Raji (cell line): ENCODE data around the gene RAB5IF.

Experiments used
- POLR2A ChIP-seq: IDR thresholded peaks from 2 replicates; pipeline ENCODE4 v1.6.1; 2011; ENCODE audit warnings: low read depth, low read length, control low read depth; ENCODE audit not compliant: insufficient read depth

The RAB5IF gene

DNA sequence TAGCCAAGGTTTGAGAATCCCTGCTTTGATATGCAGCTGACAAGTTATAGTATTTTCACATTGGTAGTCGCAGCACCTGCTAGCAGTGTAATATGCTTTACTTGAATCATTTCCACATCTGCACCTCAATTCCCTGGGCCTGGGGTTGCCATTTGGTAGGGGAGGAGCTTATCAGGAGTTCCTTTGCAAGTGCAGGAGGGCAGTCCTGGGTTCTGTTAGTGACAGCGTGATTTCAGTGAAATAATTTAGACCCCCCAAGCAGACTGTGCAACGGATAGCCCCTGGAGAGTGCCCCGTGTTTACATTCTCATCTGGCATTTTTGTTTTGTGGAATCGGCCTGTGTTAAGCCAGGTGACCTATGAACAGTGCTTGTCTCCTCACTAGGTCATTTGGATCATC lies 6.0 kb downstream of the RAB5IF start:
- no peak for TF ChIP-seq POLR2A

DNA sequence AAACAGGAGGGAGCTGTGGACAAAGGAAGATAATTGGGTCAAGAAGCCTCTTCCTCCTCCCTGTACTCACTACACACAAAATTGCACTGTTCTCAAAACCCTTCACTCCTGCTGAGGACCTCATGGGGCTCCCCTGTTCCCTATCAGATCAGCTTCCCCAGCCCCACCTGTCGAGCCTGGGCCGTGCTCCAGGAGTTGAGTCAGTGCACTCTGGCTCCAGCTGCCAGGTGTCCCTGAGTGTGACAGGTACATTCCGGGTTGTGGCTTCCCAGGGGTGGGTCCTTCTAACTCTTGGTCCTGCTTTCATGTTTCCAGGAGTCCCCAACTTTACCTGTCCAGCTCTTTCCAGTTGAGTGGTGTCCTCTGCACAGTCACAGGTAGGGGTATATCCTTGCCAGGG lies 8.4 kb downstream of the RAB5IF start:
- no peak for TF ChIP-seq POLR2A

DNA sequence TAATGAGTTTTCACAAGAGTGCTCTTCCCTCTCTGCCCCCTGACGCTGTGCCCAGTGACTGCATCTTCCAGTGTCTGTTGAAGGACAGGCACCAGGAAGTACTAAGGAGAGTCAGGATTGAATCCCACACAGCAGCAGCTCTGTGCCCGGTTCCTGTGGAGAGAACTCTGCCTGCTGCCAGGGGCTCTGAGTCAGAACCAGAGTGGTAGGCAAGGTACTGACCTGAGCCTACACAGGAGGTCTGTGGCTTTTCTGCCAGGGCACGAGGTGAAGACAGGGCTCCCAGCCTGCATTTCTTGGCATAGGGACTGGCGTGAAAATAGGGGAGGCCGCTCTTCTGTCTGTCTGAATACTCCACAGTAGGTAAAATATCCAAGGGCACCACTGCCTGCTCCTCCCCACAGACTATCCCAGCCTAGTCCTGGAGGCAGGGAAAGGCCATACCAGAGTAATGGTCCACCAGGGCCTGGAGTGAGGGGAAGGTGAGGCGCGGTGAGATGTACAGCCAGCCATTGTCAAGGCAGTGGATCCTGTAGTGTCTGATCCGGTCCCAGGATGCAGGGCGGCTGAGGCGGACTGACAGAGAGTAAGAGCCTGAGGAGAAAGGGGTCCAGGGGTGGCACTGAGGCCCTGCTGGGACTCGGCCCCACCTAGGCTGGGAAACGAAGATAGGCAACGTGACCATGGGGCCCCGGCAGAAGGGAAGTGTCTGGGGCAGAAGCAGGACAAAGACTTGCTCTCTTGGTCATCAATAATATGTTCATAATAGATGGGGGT lies 9.4 kb downstream of the RAB5IF start:
- TF ChIP-seq POLR2A: no peak

DNA sequence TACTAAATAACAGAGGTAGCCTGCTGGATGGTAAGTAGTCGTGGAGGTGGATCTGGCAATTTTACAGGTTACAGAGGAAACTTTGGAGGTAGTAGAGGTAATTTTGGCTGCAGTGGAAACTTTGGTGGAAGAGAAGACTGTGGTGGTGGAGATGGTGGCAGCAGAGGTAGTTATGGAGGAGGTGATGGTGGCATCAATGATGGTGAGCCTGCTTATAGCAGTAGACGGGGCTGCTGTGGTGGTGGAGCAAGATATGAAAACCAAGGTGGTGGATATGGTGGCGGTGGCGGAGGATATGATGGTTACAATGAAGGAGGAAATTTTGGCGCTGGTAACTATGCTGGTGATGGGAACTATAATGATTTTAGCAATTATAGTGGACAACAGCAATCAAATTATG lies 15.3 kb downstream of the RAB5IF start:
- TF ChIP-seq POLR2A: no peak

DNA sequence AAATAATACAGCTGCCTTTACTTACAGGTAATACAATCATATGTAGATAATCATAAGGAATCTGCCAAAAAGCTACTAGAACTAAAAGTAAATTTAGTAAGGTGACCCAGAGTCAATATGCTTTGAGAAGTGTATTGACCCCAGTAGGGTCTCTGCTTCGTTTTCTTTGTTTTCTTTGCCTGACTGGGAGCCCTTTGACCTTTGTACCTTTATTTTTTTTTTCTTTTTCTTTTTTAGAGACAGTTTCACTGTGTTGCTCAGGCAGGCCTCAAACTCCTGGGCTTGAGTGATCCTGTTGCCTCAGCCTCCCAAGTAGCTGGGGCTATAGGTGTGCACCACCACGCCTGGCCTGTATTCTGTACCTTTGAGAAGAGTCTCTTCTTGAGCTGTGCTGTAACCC lies 17.9 kb downstream of the RAB5IF start:
- no peak for TF ChIP-seq POLR2A

DNA sequence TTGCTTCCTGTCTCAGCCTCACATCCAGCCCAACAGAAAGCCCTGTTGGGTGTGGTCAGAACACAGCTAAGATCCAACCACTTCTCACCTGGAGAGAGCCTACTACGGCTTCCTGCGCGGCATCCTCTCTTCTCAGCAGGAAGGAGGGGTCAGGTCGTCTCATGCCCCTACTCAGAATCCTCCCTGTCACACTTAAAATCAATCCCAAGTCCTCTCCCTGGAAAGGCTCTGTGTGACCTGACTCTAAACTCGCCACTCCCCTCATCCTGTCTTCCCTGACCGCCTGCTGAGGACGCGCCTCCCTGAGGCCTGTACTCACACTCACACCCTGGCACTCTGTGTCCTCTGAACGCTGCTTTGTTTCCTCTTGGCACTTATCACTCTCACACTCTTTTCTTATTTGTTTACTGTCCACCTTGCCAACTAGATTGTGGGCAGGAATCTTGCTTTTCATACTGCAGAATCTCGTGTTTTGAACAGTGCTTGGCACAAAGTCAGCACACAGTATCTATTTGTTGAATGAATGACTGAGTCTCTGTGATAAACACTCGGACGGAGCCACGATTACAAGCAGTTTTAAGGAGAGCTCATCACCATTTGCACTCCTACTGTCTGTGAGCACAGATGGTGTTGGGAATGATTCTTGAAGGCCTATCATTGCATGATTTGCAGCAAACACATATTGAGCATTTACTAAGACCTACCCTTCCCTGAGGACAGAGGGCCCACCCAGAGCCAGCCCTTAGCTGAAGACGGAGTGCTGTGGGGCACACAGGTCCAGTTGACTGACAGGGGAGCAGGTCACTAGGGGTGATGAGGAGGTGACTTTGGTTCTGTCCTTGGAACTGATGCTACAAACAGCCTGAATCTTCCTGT lies 18.7 kb downstream of the RAB5IF start:
- no peak for TF ChIP-seq POLR2A

DNA sequence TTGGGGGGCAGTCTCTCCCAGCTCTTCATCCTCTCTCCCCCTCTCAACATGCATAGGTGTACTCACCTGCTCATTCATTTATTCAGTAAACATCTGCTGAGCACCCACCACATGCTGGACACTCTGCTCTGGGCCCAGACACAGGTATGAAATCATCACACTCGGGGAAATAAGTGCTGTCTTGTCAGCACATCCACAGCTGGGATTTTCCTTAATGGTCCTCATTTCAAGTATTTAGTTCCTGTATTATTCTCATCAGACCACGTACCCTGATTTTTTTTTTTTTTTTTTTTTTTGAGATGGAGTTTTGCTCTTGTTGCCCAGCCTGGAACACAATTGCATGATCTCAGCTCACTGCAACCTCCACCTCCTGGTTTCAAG lies 19.4 kb downstream of the RAB5IF start:
- TF ChIP-seq POLR2A: no peak

DNA sequence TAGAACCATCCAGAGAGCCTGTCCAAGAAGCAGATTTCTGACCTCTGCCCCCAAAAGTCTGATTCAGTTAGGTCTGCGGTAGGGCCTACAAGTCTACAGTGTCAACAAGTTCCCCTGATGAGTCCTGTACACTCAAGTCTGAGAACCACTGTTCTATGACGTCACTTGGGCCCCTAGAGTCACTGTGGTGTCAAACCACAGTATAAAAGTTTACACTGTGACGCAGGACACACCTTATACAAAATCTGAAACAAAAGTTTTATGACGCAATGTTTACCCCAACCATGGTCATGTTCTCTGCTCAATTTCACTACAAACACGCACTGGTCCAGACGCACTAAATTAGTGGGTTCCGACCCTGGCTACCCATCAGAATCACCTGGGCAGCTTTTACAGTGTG lies 22.5 kb downstream of the RAB5IF start:
- TF ChIP-seq POLR2A: no peak

DNA sequence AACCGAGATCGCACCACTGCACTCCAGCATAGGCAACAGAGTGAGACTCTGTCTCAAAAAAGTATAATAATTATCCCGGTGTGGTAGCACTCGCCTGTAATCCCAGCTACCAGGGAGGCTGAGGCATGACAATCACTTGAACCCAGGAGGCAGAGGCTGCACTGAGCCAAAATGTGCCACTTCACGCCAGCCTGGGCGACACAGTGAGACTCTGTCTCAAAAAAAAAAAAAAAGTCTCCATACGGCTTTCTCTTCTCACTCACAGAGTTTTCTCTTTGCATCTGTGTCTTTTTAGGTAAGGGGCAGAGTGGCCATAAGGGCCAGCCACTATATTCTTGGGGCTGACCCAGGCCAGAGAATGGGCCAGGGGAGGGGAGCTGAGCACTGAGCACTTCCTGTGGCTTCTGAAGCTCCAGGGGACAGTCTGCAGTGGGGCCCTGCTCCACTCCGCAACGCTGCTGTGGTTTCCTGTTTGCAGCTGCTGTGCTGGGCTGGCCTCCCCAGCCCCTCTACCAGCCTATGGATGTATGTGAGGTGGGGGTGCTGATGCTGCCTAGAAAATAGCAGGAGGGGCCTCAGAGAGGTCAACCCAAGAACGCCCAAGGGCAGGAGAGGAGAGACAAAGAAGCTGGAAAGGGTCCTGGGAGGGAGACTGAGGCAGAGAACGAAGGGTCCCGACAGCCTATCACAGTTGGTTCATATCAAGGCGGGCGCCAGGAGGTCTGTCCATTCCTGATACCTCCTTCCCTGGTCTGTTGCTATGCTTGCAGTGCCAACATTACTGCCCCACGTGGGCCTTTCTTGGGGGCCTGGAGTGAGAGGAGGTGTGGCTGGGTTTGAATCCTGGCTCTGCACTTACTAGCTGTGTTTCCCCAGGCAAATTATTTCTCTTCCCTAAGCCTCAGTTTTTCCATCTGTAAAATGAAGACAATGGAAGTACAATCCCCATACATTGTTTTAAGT lies 24.4 kb downstream of the RAB5IF start:
- no peak for TF ChIP-seq POLR2A

DNA sequence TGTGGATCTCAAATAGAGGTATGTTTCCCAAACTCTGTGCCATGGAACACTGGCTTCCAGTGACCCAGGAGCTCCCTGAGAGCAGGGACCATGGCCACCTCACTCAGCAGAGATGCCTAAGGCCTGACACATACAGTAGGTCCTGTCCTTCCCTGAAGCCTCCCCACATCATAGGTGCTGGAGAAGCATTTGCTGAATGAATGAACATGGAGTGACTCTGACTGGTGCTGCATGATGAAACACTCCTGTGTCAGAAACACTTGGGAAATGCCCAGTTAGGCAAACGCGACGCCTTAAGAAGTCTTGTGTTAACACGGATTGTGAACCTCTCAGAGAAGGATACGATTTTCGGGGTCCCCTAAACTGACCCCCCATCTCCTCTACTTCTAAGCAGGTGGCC lies 26.1 kb downstream of the RAB5IF start:
- TF ChIP-seq POLR2A: no peak

DNA sequence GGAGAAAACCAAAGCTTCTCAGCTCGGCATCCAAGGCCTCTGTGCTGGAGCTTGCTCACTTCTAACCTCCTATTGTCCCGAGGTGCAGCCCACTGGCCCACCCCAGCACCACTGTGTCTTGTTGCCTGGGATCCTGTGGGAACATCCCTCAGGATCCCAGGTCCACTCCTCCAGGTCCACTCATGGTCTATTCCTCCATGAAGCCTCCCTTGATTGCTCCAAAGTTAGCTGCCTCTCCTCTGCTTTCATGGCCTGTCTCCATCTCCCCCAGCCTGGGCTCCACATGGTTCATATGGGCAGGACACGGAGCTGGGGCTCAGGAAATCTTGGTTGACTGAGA lies 26.5 kb downstream of the RAB5IF start:
- no peak for TF ChIP-seq POLR2A

DNA sequence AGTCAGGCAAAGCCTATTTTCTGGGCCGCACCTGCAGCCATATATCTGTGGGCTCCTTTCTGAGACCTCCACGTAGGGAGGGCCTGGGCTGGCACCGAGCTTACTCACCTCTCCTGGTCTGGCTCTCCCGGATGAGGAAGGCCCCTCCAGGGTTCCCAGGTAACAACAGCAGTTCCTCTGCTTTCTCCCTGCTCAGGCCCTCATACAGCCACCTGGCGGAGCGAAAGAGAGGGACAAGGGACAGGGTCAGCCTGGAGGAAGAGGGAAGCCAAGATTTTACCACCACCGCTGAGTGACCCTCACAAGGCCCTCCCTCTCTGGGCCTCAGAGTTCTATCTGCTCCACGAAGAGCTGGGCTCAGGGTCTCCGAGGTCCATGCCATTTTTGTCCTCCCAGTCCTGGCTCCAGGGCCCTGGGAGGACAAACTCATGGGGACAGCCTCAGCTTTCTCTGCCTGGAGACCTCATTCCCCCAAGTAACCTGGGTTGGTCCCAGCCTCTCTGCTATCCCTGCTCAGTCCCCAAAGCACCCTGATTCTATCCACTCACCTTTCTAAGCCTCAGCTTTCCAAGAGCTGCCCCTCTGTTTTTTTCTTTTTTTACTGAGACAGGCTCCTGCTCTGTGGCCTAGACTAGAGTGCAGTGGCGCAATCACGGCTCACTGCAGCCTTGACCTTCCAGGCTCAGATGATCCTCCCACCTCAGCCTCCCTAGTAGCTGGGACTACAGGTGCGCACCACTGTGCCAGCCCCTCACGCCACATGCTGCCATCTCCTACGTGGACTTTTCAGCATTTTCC lies 27.1 kb downstream of the RAB5IF start:
- no peak for TF ChIP-seq POLR2A

DNA sequence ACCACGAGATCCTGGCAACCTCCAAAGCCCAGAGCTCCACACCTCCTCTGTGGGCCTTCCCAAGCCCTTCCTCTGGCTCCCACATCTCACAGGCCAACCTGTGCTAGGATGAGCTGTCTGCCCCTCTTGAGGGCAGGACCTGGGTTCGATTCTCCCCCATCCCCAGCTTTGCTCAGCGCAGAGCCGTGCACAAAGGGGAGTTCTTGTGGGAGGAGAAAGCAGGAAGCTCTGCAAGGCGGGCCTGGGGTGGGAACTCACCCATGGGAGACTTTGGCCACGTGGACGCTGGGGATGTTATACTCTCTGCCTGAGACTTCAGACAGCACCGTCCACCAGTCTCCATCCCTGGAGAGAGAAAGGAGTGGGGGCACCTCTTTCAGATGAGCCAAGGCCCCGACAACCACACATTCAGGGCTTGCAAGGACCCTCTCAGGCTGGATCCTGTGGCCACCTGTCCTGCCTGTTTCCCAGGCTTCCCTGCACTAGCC lies 27.8 kb downstream of the RAB5IF start:
- TF ChIP-seq POLR2A: no peak

DNA sequence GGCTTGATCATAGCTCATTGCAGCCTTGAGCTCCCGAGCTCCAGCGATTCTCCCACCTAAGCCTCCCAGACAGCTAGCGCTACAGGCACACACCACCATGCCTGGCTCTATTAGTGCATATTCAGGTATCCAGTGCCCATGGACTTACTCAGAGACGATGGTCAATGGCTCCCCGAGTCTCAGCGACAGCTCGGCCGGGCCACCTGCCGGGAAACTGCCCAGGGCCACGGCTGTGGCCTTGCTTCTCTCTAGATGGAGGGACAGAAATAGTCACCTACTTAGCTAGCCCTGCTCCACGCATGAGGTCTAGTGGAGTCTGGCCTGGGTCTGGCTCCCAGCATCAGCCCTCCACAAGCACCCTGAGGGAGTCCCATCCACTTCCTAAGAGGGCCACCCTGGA lies 28.8 kb downstream of the RAB5IF start:
- no peak for TF ChIP-seq POLR2A

DNA sequence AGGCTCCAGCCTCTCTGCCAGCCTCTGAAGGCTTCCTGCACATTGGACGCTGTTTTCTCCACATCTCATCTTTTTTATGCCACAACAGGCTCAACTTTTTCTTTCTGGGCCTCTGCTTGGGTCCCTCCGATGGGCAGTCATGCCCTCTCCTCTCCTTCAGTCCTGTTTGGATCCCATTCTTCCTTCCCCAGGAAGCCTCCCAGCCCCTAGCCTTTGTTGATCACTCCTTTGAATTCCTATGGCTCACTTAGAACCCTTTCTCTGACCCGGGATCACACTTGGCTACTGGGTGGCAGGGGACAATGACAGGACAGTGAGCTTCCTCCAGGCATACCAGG lies 35.9 kb downstream of the RAB5IF start:
- no peak for TF ChIP-seq POLR2A

DNA sequence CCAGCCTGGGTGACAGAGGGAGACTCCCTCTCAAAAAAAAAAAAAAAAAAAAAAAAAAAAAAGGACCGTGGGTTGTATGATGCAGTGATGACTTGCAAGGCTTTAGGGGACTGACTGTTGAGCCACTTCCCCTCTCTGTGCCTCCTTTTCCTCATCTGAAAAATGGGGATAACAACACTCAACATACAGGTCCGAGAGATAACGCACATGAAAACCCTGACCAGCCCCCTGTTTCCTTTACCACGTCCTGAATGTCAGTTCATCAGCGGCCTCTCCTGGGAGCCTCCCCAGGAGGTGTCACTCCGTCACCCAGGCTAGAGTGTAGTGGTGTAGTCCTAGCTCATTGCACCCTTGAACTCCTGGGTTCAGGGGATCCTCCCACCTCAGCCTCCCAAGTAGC lies 36.6 kb downstream of the RAB5IF start:
- TF ChIP-seq POLR2A: no peak
